GM12878 (cell line): ENCODE data around the gene RETN. TPM values are rescaled to one million over a fixed set of nuclear protein-coding genes. Genes with fewer than 3 reads are reported as not detected.

Experiments
- ATAC-seq: fragments of 200-7000 bp; cut with Tn5 transposase; 3 replicates; pipeline ENCODE4 v1.9.1; 2020; ENCODE audit warnings: mild to moderate bottlenecking, moderate library complexity
- BruUV-seq: library from RNA; stranded (reverse); fragments of 400-500 nt; replicated peaks from 2 replicates; lab custom pipeline; 2021; lab: Mats Ljungman, UMichigan
- CTCF ChIA-PET: fragments of 300-600 bp; sonication (Branson Sonifier 250); formaldehyde crosslinking; extraction: SDS; loops from one replicate; lab custom pipeline; 2021; ENCODE audit warnings: inconsistent platforms; lab: Yijun Ruan, JAX
- POLR2A ChIA-PET: fragments of 350-600 bp; formaldehyde crosslinking; extraction: SDS; loops from one replicate; lab custom pipeline; 2021; ENCODE audit warnings: inconsistent platforms; lab: Charles Lee
- RAD21 ChIA-PET: fragments of 300-600 bp; sonication (Branson Sonifier 250); formaldehyde crosslinking; loops from one replicate; lab custom pipeline; 2023; ENCODE audit warnings: antibody characterized with exemption; ENCODE audit not compliant: unreplicated experiment; lab: Charles Lee
- SMC1A ChIA-PET: fragments of 300-600 bp; sonication (Branson Sonifier 250); formaldehyde crosslinking; loops from one replicate; lab custom pipeline; 2023; ENCODE audit not compliant: unreplicated experiment, uncharacterized antibody; lab: Charles Lee
- DNase-seq: peaks from one replicate; pipeline ENCODE4 v3.0.0-alpha.2; 2011; ENCODE audit warnings: low read depth, low spot score
- FAIRE-seq: peaks from 3 replicates; lab custom pipeline; 2011; peaks lifted over from hg19 to GRCh38; lab: Jason Lieb, UNC
- H2AFZ ChIP-seq: 2 replicates; pipeline ENCODE4 v1.6.0; 2011; ENCODE audit warnings: low read depth, low read length, control low read depth; ENCODE audit not compliant: control insufficient read depth
- H3K27ac ChIP-seq: 2 replicates; pipeline ENCODE4 v1.5.1; 2011; ENCODE audit warnings: control low read depth; ENCODE audit not compliant: control insufficient read depth, insufficient read depth
- H3K27me3 ChIP-seq, 2 experiments: replicated peaks in 1 of 2; 2 replicates each; pipeline versions ENCODE4 v1.6.0 to v1.6.1; 2011; ENCODE audit warnings: low read length in 1 of 2; ENCODE audit not compliant: control insufficient read depth in 2 of 2, insufficient read depth in 2 of 2
- H3K36me3 ChIP-seq, 2 experiments: 2 replicates each; pipeline ENCODE4 v1.5.1; 2011; ENCODE audit warnings: low read length in 1 of 2; ENCODE audit not compliant: control insufficient read depth in 2 of 2, insufficient read depth in 2 of 2
- H3K4me1 ChIP-seq: 2 replicates; pipeline ENCODE4 v1.6.1; 2011; ENCODE audit warnings: mild to moderate bottlenecking, low read length, moderate library complexity, mixed read lengths; ENCODE audit not compliant: control insufficient read depth, insufficient read depth
- H3K4me2 ChIP-seq: 2 replicates; pipeline ENCODE4 v1.6.0; 2011; ENCODE audit warnings: control low read depth; ENCODE audit not compliant: control insufficient read depth, insufficient read depth
- H3K4me3 ChIP-seq: fragments of 200-600 bp; sonication (generic); 2 replicates; pipeline ENCODE4 v1.5.1; 2016
- H3K79me2 ChIP-seq: 2 replicates; pipeline ENCODE4 v1.6.0; 2011; ENCODE audit warnings: low read length; ENCODE audit not compliant: control insufficient read depth, insufficient read depth
- H3K9ac ChIP-seq: 2 replicates; pipeline ENCODE4 v1.8.0; 2011; ENCODE audit warnings: low read length, control low read depth, mixed read lengths; ENCODE audit not compliant: control insufficient read depth, insufficient read depth
- H3K9me3 ChIP-seq: replicated peaks from 3 replicates; pipeline ENCODE4 v1.5.1; 2011; ENCODE audit warnings: mild to moderate bottlenecking, low read length; ENCODE audit not compliant: control insufficient read depth, insufficient read depth
- H4K20me1 ChIP-seq: 2 replicates; pipeline ENCODE4 v1.6.0; 2011; ENCODE audit not compliant: control insufficient read depth, insufficient read depth
- EED ChIP-seq: sonication (generic); IDR thresholded peaks from 2 replicates; pipeline ENCODE4 v1.6.1; 2016; ENCODE audit warnings: antibody characterized with exemption, low read depth
- NKRF ChIP-seq: fragments of 450-650 bp; conservative IDR thresholded peaks from 2 replicates; pipeline ENCODE4 v1.6.1; 2017; ENCODE audit warnings: mild to moderate bottlenecking, moderate library complexity
- POLR2A ChIP-seq: IDR thresholded peaks from 2 replicates; pipeline ENCODE4 v1.6.1; 2011; ENCODE audit warnings: low read depth, mild to moderate bottlenecking, low read length
- RELA ChIP-seq: fragments of 450-650 bp; IDR thresholded peaks from 2 replicates; pipeline ENCODE4 v1.8.0; 2014; ENCODE audit warnings: borderline replicate concordance; ENCODE audit not compliant: partially characterized antibody
- WGBS: methylation state at CpG from one replicate; pipeline ENCODE4 v1.1.6; 2016; ENCODE audit warnings: low lambda C conversion rate; ENCODE audit not compliant: insufficient replicate concordance, insufficient coverage; ENCODE audit errors: missing lambda C conversion rate; 5-methylcytosine and 5-hydroxymethylcytosine counted together
- in situ Hi-C: fragments of 300-500 bp; cut with MboI; formaldehyde crosslinking; loops from 9 replicates; pipeline ENCODE4 v1.14.3; 2018; ENCODE audit warnings: mixed read lengths
- intact Hi-C: fragments of 100-400 bp; cut with micrococcal nuclease; formaldehyde crosslinking; loops from one replicate; pipeline ENCODE4 v1.14.2; 2022; ENCODE audit not compliant: unreplicated experiment
- polyA plus RNA-seq, 11 experiments: library from polyadenylated mRNA; depleted of rRNA in 4 of 11; unstranded in 6 of 11; stranded (reverse) in 5 of 11; fragments of >200 nt; fragmentation: Nextera tagmentation in 4 of 11; fragmentation: Illumina TruSeq in 1 of 11; extraction: Ambion mirVana in 4 of 11; extraction: Trizol in 1 of 11; gene quantifications; 1 replicate in 1 of 11; 2 replicates in 10 of 11; pipeline versions ENCODE4 v1.2.1 to v1.2.3, GENCODE V29; 2011 to 2016; ENCODE audit warnings: inconsistent platforms in 2 of 11, missing spikeins in 2 of 11, low read depth in 1 of 11
- total RNA-seq, 4 experiments: library from RNA; depleted of rRNA in 3 of 4; stranded (reverse); fragments of >200 nt in 3 of 4; fragmentation: Illumina TruSeq in 1 of 4; extraction: Trizol in 1 of 4; gene quantifications; 2 replicates each; pipeline versions ENCODE4 v1.2.1 to v1.2.3, GENCODE V29; 2013 to 2021

The RETN gene
- total and polyA plus RNA-seq, 10 of the 15 experiments (the other 5 are each of a cell fraction or from before 2014, with no cell fraction given): 0.26 TPM; not detected in 9

GRCh38 chr19:7641290-7642276, 27.3 kb upstream of the RETN start:
- CTCF ChIA-PET: interaction anchor here (1.2 kb wide), 1 partner anchor 73 kb away, joined by 3 read pairs; no protein-coding TSS in a partner anchor
- POLR2A ChIA-PET: interaction anchor here (0.6 kb wide), 1 partner anchor 22 kb away, joined by 3 read pairs; no protein-coding TSS in a partner anchor
- intact Hi-C loops (no loop called here), in situ Hi-C loops (no loop called here)
- BruUV-seq: no TSS peak
- TF ChIP-seq EED (no peak), POLR2A (peak; percentile 36; the same call in 1 of the 2 replicates), RELA (no peak), NKRF (no peak)
- H3K9ac ChIP-seq: no peak overlapping the region
- WGBS: 92% methylated on average over 40 of the region's 43 CpGs
- no peak overlapping the region for H3K27ac ChIP-seq
- no peaks in the 10 kb centered on the region for H4K20me1 ChIP-seq
- H3K36me3 ChIP-seq: peaks cover 0 to 7% of the 10 kb centered on the region in 2 experiments; a peak in 3 of 4 replicates
- SMC1A ChIA-PET: no interaction called here
- H2AFZ ChIP-seq: no peak overlapping the region
- no peaks in the 10 kb centered on the region; the same call in 2 of the 3 replicates for H3K9me3 ChIP-seq
- ATAC-seq (no peak), FAIRE-seq (no peak), DNase-seq (no peak)
- H3K79me2 ChIP-seq: peaks cover 16% of the 10 kb centered on the region
- H3K4me3 ChIP-seq: no peak overlapping the region
- H3K4me2 ChIP-seq: no peak overlapping the region
- H3K27me3 ChIP-seq: no peaks in the 10 kb centered on the region
- H3K4me1 ChIP-seq: peaks cover 9% of the 10 kb centered on the region
- RAD21 ChIA-PET: no interaction called here
